Measurements from ENCODE around the gene ACOT8. TPM values are rescaled to one million over a fixed set of nuclear protein-coding genes. Genes with fewer than 3 reads are reported as not detected.

ACOT8 gene
- total RNA-seq (10 to 100 TPM; 23.8 to 28.7 TPM), polyA plus RNA-seq (ENCODE audit: insufficient read length in 6 of 6) (10 to 100 TPM; 19.3 to 25.1 (median 21.4) TPM)
- long read RNA-seq, donor 1, transcript ACOT8-201 (6 exons, 1,168 nt): major isoform, 12 of 15 reads
- long read RNA-seq, donor 1, partial matches to known transcripts: 0 of 15 reads
- long read RNA-seq, donor 1, other reads (novel, unspliced or antisense): 0 of 15 reads
- long read RNA-seq, donor 2, partial matches to known transcripts: 6 of 12 reads
- long read RNA-seq, donor 2, other reads (novel, unspliced or antisense): 0 of 12 reads
- long read RNA-seq, donor 3, transcript ACOT8-201 (6 exons, 1,168 nt): major isoform, 7 of 11 reads
- long read RNA-seq, donor 3, partial matches to known transcripts: 0 of 11 reads
- long read RNA-seq, donor 3, other reads (novel, unspliced or antisense): 0 of 11 reads
- long read RNA-seq, donor 4, transcript ACOT8-201 (6 exons, 1,168 nt): major isoform, 41 of 49 reads
- long read RNA-seq, donor 4, partial matches to known transcripts: 1 of 49 reads
- long read RNA-seq, donor 4, other reads (novel, unspliced or antisense): 3 of 49 reads
- long read RNA-seq, donor 5, partial matches to known transcripts: 0 of 6 reads
- long read RNA-seq, donor 5, other reads (novel, unspliced or antisense): 0 of 6 reads
- long read RNA-seq, donor 6, transcript ACOT8-201 (6 exons, 1,168 nt): major isoform, 9 of 16 reads
- long read RNA-seq, donor 6, partial matches to known transcripts: 0 of 16 reads
- long read RNA-seq, donor 6, other reads (novel, unspliced or antisense): 0 of 16 reads
- long read RNA-seq, donor 7, transcript ACOT8-201 (6 exons, 1,168 nt): major isoform, 7 of 31 reads
- long read RNA-seq, donor 7, partial matches to known transcripts: 18 of 31 reads
- long read RNA-seq, donor 7, other reads (novel, unspliced or antisense): 5 of 31 reads
- long read RNA-seq, donor 8, partial matches to known transcripts: 0 of 7 reads
- long read RNA-seq, donor 8, other reads (novel, unspliced or antisense): 0 of 7 reads
- long read RNA-seq, donor 9: 0 reads
- long read RNA-seq, donor 10, transcript ACOT8-201 (6 exons, 1,168 nt): major isoform, 40 of 52 reads
- long read RNA-seq, donor 10, partial matches to known transcripts: 0 of 52 reads
- long read RNA-seq, donor 10, other reads (novel, unspliced or antisense): 1 of 52 reads
- long read RNA-seq, donor 11, transcript ACOT8-201 (6 exons, 1,168 nt): major isoform, 9 of 11 reads
- long read RNA-seq, donor 11, partial matches to known transcripts: 0 of 11 reads
- long read RNA-seq, donor 11, other reads (novel, unspliced or antisense): 0 of 11 reads
- long read RNA-seq, donor 12, transcript ACOT8-201 (6 exons, 1,168 nt): major isoform, 7 of 54 reads
- long read RNA-seq, donor 12, partial matches to known transcripts: 44 of 54 reads
- long read RNA-seq, donor 12, other reads (novel, unspliced or antisense): 0 of 54 reads

- intact Hi-C loops (cut with DNase I): no loop called here
- peak; percentile 99 for ATAC-seq
- peaks cover 18 to 43% of the 10 kb centered on the region in 2 donors for H3K4me1 ChIP-seq
- H3K4me3 ChIP-seq: peak within 1 kb of the TSS; percentile 76 to 93
- DNase-seq: peak; percentile 85 to 100 (median 98)
- no peaks in the 10 kb centered on the region for H3K9me3 ChIP-seq
- peaks cover 0 to 17% of the 10 kb centered on the region in 2 donors for H3K36me3 ChIP-seq
- peak within 1 kb of the TSS; percentile 78 to 86 for H3K27ac ChIP-seq
- H3K27me3 ChIP-seq: no peaks in the 10 kb centered on the region
- TF ChIP-seq, protein P1, sequence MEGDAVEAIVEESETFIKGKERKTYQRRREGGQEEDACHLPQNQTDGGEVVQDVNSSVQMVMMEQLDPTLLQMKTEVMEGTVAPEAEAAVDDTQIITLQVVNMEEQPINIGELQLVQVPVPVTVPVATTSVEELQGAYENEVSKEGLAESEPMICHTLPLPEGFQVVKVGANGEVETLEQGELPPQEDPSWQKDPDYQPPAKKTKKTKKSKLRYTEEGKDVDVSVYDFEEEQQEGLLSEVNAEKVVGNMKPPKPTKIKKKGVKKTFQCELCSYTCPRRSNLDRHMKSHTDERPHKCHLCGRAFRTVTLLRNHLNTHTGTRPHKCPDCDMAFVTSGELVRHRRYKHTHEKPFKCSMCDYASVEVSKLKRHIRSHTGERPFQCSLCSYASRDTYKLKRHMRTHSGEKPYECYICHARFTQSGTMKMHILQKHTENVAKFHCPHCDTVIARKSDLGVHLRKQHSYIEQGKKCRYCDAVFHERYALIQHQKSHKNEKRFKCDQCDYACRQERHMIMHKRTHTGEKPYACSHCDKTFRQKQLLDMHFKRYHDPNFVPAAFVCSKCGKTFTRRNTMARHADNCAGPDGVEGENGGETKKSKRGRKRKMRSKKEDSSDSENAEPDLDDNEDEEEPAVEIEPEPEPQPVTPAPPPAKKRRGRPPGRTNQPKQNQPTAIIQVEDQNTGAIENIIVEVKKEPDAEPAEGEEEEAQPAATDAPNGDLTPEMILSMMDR (IDR thresholded peaks at IDR 0.05): no peak
Observed at GRCh38 chr20:45857114-45857881, at the start of gene ACOT8, which contains the start of gene ZSWIM3. Gene ACOT8 (minus strand): TSS chr20:45857392. CDS start chr20:45857315, 77 bp downstream. Gene ZSWIM3 (plus strand): TSS chr20:45857614. CDS start chr20:45857826, 212 bp downstream.

DNA sequence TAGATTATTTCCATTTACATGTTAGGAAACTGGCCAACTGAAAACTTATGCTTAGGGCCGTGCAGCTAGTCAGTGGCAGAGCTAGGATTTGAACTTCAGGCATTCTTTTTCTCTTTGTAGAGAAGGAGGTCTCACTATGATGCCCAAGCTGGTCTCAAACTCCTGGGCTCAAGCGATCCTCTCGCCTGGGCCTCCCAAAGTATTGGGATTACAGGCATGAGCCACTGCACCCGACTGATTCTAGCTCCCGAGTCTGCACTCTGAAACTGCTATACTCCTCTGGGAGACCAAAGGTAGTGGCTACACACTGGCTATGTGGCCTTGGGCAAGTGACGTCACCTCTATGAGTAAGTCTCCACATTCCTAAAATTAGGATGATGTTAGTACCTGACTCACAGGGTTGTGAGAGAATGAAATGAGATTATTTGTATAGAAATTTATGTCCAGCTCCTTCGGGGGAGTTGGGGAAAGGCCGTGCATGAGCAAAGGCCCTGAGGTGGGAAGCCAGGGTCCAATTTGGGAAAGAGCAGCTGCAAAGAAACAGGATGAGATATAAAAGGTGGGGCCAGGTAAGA lies 48.4 kb upstream of the ACOT8 start:
- TF ChIP-seq, protein P1 (IDR thresholded peaks at IDR 0.05): no peak
- DNase-seq (peak in 1 of 4 donors; percentile 11), ATAC-seq (no peak)
- H3K4me1 ChIP-seq: peaks cover 0 to 12% of the 10 kb centered on the region in 2 donors
- no peaks in the 10 kb centered on the region for H3K27me3 ChIP-seq
- H3K27ac ChIP-seq: no peak overlapping the region
- H3K9me3 ChIP-seq: no peaks in the 10 kb centered on the region
- intact Hi-C loops (cut with DNase I): no loop called here
- H3K4me3 ChIP-seq: no peak overlapping the region
- H3K36me3 ChIP-seq: peaks cover 0 to 27% of the 10 kb centered on the region in 2 donors

DNA sequence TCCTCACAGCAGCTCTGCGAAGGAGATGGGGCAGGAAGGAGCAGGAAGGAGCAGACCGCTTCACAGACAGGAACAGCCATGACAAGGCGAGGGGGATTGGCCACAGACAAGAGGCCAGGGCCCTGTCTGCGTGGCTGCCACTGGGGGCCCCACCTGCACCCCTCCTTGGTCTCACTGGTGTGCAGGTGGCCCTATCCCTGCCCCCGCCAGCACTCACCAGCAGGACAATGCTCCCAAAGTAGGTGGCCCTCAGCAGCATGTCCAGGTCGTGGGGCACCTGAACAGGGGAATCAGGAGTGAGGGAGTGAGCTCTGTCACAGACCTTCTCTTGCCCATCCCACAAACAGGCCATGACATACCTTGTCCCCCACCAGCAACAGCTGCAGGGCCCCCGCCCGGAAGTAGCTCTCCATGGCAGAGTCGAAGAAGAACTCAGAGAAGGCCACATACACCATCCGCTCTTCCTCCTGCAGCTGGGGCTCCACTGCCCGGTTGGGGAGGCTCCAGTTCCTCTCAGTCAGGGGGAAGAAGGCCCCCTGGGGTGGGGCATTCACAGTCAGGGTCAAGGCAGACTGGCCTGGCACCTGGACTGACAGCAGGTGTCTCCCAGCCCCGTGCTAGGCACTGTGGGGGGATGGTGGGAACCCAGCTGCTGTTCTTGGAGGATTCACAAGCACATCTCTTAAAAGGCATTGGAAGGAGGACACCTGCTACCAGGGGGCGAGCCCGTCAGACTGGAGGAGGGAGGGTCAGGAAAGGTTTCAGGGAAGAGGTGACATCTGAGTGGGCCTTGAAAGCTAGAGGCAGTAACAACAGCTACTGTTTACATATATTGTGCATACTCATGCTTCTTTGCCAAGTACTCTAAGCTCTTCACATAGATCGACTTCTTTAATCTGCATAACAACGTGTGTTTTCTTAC lies 47.7 kb upstream of the ACOT8 start:
- Histone ChIP-seq H3K36me3 (peaks cover 0 to 35% of the 10 kb centered on the region in 2 donors), H3K9me3 (no peaks in the 10 kb centered on the region), H3K4me1 (peaks cover 0 to 5% of the 10 kb centered on the region in 2 donors), H3K27me3 (no peaks in the 10 kb centered on the region), H3K27ac (no peak overlapping the region), H3K4me3 (no peak overlapping the region)
- TF ChIP-seq, protein P1 (IDR thresholded peaks at IDR 0.05): no peak
- peak in 1 of 4 donors; percentile 40 for DNase-seq
- ATAC-seq: no peak
- intact Hi-C loops (cut with DNase I): no loop called here

Data from left lung (tissue), 14 donors.